GM12873 (cell line): Measurements from ENCODE around the gene NLRC5.

Experiments used
- TF ChIP-seq, protein P1 (sequence below): IDR thresholded peaks from 2 replicates; pipeline ENCODE4 v1.5.1; 2012; ENCODE audit warnings: low read depth, mild to moderate bottlenecking, moderate library complexity, low read length, control low read depth; ENCODE audit not compliant: insufficient read depth; ENCODE audit errors: missing control alignments

Gene NLRC5

GRCh38 chr16:56953006-56953405 is 36.4 kb upstream of the NLRC5 start:
- TF ChIP-seq, protein P1, sequence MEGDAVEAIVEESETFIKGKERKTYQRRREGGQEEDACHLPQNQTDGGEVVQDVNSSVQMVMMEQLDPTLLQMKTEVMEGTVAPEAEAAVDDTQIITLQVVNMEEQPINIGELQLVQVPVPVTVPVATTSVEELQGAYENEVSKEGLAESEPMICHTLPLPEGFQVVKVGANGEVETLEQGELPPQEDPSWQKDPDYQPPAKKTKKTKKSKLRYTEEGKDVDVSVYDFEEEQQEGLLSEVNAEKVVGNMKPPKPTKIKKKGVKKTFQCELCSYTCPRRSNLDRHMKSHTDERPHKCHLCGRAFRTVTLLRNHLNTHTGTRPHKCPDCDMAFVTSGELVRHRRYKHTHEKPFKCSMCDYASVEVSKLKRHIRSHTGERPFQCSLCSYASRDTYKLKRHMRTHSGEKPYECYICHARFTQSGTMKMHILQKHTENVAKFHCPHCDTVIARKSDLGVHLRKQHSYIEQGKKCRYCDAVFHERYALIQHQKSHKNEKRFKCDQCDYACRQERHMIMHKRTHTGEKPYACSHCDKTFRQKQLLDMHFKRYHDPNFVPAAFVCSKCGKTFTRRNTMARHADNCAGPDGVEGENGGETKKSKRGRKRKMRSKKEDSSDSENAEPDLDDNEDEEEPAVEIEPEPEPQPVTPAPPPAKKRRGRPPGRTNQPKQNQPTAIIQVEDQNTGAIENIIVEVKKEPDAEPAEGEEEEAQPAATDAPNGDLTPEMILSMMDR: no peak

GRCh38 chr16:56956076-56956475 is 33.3 kb upstream of the NLRC5 start:
- TF ChIP-seq, protein P1: no peak

DNA sequence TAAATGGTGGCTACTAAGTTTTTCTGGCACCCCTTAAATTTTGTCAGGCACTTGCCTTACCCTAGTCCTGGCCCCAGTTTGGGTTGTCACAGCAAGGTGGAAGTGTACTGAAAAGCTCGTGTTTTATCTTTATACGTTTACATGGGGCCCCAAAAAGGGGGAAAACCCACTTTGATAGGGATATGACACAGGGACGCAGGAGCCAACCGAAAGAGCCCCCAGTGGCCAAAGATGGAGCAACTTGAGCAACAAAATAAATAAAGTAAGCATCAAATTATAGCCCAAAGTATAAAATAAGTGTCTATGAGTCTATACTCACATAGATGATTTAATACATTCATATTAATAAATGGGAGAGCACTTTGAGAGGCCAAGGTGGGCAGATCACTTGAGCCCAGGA is 32.6 kb upstream of the NLRC5 start:
- TF ChIP-seq, protein P1: peak; percentile 35

- TF ChIP-seq, protein P1: no peak
Observed at GRCh38 chr16:56960681-56961281, 28.6 kb upstream of the NLRC5 start.

- TF ChIP-seq, protein P1: no peak
Observed at GRCh38 chr16:56961386-56961785, 28.0 kb upstream of the NLRC5 start.

- TF ChIP-seq, protein P1: no peak
Observed at GRCh38 chr16:56961851-56962281, 27.5 kb upstream of the NLRC5 start, which contains the start of gene CETP. Gene CETP, plus strand, starts transcription at chr16:56961950. Its CDS starts 30 bp downstream, at chr16:56961980.

DNA sequence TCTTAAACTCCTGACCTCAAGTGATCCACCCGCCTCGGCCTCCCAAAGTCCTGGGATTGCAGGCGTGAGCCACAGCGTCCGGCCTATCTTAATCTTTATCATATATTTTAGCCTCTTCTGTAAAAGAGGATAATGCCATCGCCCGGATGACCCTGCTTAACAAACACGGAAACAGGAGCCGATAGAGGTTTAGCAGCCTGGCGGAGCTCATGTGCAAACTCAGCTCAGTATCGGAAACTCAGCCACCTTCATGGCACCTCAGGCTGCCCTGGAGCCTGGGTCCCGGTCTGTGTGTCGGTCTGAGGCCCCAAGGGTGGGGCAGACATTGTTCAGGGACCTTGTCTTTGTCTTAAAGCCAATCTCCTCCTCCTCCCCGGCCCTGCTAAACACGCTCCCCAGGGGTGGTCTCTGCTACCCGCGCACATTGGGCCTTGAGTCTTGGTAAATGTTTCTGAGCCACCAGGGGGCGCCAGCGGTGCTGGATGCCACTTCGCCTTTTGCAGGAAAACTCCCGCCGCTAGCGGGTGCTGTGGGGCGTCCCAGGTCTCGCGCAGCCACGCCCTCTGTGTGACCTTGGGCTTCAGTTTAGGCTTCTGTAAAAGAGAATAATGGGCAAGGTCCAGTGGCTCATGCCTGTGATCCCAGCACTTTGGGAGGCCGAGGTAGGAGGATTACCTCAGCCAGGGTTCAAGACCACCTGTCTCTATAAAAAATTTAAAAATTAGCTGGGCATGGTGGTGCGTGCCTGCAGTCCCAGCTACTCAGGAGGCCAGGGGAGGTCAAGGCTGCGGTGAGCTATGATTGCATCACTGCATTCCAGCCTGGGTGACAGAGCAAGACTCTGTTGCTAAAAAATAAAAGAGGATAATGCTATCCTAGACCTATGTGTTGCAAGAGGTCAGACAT is 24.9 kb upstream of the NLRC5 start:
- TF ChIP-seq, protein P1: peak; percentile 97
